Mesodermal cell (in vitro differentiated cells): Measurements from ENCODE around the gene TRIM9.
"Not testable (repeated sequence)": the region's sequence is repeated elsewhere in the genome, so short reads cannot be mapped to it uniquely, and the experiment has no call there.

Source experiments
- H3K27ac ChIP-seq: 2 replicates; pipeline ENCODE4 v1.7.0; 2013; ENCODE audit warnings: mild to moderate bottlenecking, low read depth, low read length, moderate library complexity; ENCODE audit not compliant: severe bottlenecking
- H3K36me3 ChIP-seq: 2 replicates; pipeline ENCODE4 v1.7.1; 2013; ENCODE audit warnings: mild to moderate bottlenecking, low read length, moderate library complexity; ENCODE audit not compliant: control insufficient read depth, insufficient read depth
- H3K4me1 ChIP-seq: one replicate; pipeline ENCODE4 v1.7.1; 2013; ENCODE audit warnings: mild to moderate bottlenecking, low read length; ENCODE audit not compliant: insufficient read depth, control insufficient read depth, poor library complexity, severe bottlenecking
- H3K4me3 ChIP-seq: 2 replicates; pipeline ENCODE4 v1.7.0; 2013; ENCODE audit warnings: low read length, control low read depth, mild to moderate bottlenecking; ENCODE audit not compliant: insufficient read depth, poor library complexity, severe bottlenecking; ENCODE audit errors: extremely low read depth
- H3K9me3 ChIP-seq: 2 replicates; pipeline ENCODE4 v1.7.1; 2013; ENCODE audit warnings: mild to moderate bottlenecking, low read length, moderate library complexity; ENCODE audit not compliant: control insufficient read depth
- WGBS, 2 experiments: methylation state at CpG; one replicate each; pipeline ENCODE4 v1.1.5; 2013; ENCODE audit warnings: missing lambda C conversion rate in 2 of 2; ENCODE audit not compliant: insufficient coverage in 2 of 2; 5-methylcytosine and 5-hydroxymethylcytosine counted together

TRIM9 gene

DNA sequence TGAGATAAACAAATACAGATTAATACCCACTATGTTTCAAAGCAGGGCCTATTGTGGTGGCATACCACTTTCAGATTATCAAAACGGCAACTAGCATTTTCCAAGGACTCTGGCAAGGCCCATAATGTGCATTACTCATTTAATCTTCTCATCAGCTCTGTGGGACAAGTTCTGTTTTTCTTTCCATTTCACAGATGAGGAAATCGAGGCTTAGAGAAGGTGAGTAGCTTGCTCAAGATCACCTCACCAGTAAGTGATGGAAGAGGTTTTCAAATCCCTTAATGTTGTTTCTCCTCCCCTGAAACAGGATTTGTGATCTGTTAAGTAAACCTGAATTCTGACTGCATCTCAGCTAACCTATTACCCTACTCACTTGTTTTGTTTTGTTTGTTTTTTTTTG is 146.7 kb downstream of the TRIM9 start:
- Histone ChIP-seq H3K4me3 (no peak overlapping the region), H3K9me3 (no peaks in the 10 kb centered on the region), H3K36me3 (no peaks in the 10 kb centered on the region), H3K27ac (no peak overlapping the region), H3K4me1 (no peaks in the 10 kb centered on the region)
- WGBS, 2 experiments: 17 to 29% methylated on average over 1 of the region's 2 CpGs

DNA sequence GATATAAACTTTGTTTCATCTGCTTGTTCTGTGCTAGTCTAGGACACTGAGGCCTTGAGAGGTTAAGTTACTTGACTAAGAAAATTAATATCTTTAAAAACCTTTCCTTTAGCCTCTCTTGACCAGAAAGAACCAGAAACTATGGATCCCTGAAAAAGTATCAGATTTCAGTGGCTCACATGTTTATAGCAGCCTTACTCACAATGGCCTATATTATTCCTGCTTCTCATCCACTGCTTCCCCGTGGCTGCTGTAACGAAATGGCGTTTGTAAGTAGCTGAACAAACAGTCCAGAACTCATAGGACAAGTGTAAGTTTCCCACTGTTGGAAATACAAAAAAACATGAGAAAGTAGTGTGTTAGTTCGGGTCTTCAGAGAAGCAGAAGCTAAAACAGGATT is 147.5 kb downstream of the TRIM9 start:
- no peaks in the 10 kb centered on the region for H3K4me1 ChIP-seq
- WGBS, 2 experiments: 77 to 82% methylated on average over 2 to 4 of the region's 4 CpGs
- H3K4me3 ChIP-seq: no peak overlapping the region
- no peaks in the 10 kb centered on the region for H3K36me3 ChIP-seq
- no peaks in the 10 kb centered on the region for H3K9me3 ChIP-seq
- H3K27ac ChIP-seq: no peak overlapping the region

DNA sequence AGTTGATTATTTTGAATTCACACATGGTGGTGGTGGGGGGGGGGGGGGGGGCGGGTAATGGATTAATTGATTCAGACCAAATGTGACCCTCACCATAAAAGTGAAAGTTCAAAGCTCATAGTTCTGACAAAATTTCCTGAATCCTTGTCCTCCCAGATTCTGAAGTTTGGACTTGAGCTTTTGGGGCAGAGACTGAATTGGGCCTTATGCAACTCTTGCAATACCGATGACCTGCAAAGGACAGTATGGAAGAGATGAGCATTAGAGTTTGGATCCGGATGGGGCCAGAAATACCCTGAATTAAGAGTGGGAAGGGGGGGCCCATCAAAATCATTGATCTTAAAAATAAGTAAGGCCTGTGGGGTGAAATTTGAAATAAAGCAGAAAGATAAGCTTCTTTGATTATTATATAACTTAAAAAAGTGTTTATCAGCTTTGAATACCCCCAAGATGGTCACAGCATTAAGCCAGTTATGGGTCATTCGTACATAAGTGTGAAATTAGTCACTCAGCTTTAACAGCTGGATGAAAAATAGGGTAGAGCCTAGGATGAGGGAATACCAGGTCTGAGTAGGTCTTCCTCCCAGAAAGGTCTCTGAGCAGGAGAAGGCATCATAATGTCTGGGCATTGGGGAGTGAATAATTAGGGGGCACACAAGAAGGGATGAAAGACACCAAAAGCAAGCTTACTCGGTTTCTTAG is 148.5 kb downstream of the TRIM9 start:
- Histone ChIP-seq H3K4me1 (no peaks in the 10 kb centered on the region), H3K27ac (no peak overlapping the region), H3K36me3 (no peaks in the 10 kb centered on the region), H3K4me3 (no peak overlapping the region), H3K9me3 (no peaks in the 10 kb centered on the region)
- whole genome bisulfite sequencing, 2 experiments: 92 to 94% methylated on average over 2 to 4 of the region's 5 CpGs

DNA sequence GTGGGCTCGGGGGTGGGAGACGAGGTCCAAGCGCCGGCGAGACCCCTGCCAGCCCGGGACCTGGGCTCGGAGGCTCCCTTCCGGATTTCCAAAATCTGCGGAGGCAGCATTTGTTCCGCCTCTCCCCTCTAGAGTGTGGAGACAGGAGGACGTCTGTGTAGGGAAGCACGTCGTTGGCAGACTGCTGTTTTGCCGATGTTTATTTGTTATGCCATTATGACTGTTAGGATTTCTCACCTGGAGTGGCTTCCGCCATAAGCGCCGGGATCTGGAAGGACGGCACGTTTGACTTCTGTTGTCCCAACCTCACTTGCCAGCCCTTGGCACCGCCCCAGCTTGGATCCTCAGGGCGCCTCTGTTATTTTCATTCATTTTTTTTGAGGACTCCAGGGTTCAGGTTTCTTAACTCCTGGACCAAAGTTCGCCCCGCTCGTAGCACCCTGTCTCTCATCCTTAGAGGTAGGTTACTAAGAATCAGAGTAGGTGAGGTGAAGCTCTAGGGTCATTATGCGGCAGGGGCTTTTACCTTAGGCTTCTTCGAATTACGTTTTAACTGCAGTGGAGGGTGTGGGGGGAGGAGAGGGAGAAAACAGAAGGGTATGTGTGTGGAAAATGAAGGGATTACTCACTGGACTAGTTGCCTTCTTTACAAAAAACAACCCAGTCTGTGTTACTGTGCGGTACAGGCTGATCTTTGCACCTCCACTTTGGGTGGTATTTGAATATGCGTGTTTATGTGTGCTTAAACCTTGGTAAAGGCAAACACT is 150.1 kb downstream of the TRIM9 start:
- Histone ChIP-seq H3K4me1 (no peaks in the 10 kb centered on the region), H3K9me3 (no peaks in the 10 kb centered on the region), H3K27ac (no peak overlapping the region), H3K4me3 (peak overlapping the region; percentile 59), H3K36me3 (no peaks in the 10 kb centered on the region)
- 8 to 9% methylated on average over 19 to 23 of the region's 29 CpGs for WGBS, 2 experiments

DNA sequence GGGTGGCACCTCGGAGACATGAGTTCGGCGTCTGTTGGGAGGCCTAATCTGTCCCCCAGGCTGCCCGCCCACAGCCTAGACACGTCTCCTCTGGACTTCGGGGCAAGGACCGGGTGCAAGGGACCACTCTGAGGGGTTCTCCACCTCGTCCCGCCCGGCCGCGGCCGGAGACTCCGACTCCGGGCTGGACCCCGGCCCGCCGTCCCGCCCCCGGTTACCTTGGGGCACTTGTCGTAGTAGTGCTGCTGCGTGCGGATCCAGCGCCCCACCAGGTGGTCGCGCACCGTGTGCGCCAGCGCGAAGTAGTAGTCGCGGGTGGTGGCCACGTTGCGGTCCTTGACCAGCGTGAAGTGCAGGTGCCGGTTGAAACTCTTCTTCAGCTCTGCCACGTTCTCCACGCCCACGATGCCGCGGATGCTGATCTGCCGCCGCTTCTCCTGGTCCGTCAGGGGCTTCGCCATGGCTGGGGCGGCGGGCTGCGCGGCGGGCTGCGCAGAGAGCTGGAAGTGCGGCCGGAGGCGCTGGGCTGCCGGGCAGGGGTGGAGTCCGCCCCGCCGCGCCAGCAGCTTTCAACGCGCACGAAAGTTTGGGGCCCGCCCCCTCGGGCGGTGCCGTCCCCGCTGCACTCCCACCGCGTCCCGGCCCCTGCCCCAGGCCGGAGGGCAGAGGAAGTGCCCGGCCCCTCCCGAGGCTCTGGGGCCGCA is 150.8 kb downstream of the TRIM9 start, which contains the start of gene PYGL:
TSS of gene PYGL (minus strand) at position 541 of the 704 bp plus-strand sequence. CDS start at position 461, 80 bp downstream.
- no peaks in the 10 kb centered on the region for H3K4me1 ChIP-seq
- H3K27ac ChIP-seq: peak within 1 kb of the TSS; percentile 36
- WGBS, 2 experiments: 0% methylated on average over 52 to 59 of the region's 74 CpGs
- peak within 1 kb of the TSS; percentile 59 for H3K4me3 ChIP-seq
- no peaks in the 10 kb centered on the region for H3K9me3 ChIP-seq
- H3K36me3 ChIP-seq: no peaks in the 10 kb centered on the region

DNA sequence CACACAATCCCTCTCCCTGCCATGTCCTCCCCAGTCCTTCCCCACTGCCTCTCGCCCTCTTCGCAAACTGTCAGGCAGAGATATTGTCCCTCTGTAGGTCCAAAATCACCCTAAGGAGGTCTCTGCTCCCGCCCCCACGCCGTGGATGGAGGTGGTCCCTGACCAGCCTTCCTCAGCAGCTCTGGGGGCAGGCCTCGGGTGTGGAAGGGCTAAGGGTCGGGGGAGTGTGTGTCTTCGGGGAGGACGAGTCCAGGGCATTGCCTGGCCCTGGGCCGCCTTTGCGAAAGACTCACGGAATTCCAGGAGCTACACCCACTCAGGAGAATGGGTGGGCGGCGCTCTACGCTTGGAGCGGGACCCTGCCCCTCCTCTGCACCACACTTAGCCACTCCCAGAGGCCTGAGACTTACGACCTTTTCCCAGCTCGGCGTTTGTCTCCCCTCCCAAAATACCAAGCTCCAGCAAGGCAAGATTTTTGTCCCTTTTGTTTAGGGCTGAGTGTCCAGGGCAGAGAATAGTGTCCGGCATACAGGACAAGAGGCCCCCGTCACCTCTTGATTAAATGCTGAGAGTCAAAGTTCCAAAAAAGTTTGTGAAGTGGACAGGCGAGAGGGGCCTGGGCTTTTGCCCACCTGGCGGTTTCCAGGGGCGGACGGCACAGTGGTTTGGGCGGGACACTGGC is 151.5 kb downstream of the TRIM9 start:
- 6 to 9% methylated on average over 17 to 22 of the region's 26 CpGs for WGBS, 2 experiments
- Histone ChIP-seq H3K4me3 (peak overlapping the region; percentile 59), H3K9me3 (no peaks in the 10 kb centered on the region), H3K4me1 (no peaks in the 10 kb centered on the region), H3K27ac (peak overlapping the region; percentile 36), H3K36me3 (no peaks in the 10 kb centered on the region)

DNA sequence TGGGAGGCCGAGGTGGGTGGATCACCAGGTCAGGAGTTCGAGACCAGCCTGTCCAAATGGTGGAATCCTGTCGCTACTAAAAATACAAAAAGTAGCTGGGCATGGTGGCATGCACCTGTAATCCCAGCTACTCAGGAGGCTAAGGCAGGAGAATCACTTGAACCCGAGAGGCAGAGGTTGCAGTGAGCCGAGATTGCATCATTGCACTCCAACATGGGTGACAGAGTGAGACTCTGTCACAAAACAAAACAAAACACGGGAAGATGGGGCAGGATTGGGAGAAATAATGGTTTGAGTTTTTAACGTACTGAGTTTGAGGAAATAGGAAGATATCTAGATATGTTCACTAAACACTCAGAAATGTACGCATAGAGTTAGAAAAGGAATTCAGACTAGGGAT is 153.3 kb downstream of the TRIM9 start:
- WGBS, 2 experiments: 91 to 96% methylated on average over 6 to 8 of the region's 8 CpGs
- not testable (repeated sequence) for H3K4me3 ChIP-seq, H3K36me3 ChIP-seq, H3K27ac ChIP-seq, H3K9me3 ChIP-seq, H3K4me1 ChIP-seq

DNA sequence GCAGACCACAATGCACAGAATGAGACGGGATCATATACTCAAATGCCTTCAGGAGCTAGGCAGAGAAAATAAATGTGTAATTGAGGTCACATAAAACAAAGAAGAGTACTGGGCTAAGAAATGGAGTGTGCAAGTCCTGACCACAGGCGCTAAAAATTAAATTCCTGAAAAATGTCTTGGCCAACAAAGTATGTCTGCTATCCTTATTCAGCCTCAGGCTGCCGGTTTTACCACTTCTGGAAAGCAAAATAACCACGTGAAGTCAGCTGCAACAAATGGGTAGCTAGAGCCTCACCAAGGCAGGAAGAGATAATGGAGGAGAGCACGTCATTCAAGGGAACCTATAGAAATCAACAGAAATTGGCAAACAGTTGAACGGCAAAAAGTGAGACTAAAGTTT is 153.8 kb downstream of the TRIM9 start:
- WGBS, 2 experiments: 84 to 85% methylated on average over 5 to 6 of the region's 6 CpGs
- no peak overlapping the region for H3K27ac ChIP-seq

DNA sequence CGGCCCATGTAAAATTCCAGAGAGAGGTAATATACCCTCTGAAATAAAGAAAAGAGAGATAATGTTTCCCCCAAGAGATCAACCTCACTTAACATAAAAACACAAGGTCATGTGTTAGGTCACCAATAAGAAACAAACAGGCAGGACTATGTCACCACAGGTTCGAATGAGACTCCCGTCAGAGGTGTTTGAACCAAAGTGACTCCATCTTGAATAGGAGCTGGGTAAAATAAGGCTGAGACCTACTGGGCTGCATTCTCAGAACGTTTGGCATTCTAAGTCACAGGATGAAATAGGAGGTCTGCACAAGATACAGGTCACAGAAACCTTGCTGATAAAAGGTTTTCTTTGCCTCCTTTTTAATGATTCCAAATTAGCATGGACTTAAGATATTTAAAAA is 157.1 kb downstream of the TRIM9 start:
- H3K4me3 ChIP-seq: no peak overlapping the region
- WGBS, 2 experiments: 88 to 97% methylated on average over 3 to 4 of the region's 4 CpGs
- peaks cover 5% of the 10 kb centered on the region for H3K4me1 ChIP-seq
- H3K9me3 ChIP-seq: no peaks in the 10 kb centered on the region
- no peaks in the 10 kb centered on the region for H3K36me3 ChIP-seq
- no peak overlapping the region for H3K27ac ChIP-seq

More for the DNA sequence above, 153.8 kb downstream of the TRIM9 start:
- H3K9me3 ChIP-seq: no peaks in the 10 kb centered on the region
- H3K36me3 ChIP-seq: no peaks in the 10 kb centered on the region
- peaks cover 5% of the 10 kb centered on the region for H3K4me1 ChIP-seq
- no peak overlapping the region for H3K4me3 ChIP-seq

DNA sequence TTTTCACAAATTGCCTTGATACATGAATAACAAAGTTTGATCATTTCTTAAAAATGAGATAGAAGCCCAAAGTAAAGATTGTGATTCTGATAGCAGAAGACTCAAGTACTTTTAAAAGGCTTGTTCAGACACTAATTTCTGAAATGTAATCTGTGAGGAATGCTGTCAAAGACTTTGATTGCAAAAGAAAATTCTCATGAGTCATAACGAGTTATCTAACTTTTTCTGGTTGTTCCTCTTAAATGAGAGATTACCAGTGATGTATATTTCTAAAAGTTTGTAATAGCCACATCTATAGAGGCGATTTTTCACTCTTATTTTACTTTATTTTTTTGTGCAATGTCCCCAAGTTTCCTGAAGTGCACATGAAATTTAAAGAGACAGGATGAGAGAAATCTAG is 157.6 kb downstream of the TRIM9 start:
- no peaks in the 10 kb centered on the region for H3K36me3 ChIP-seq
- H3K27ac ChIP-seq: no peak overlapping the region
- H3K9me3 ChIP-seq: no peaks in the 10 kb centered on the region
- peaks cover 5% of the 10 kb centered on the region for H3K4me1 ChIP-seq
- no CpG with 5 or more reads among the region's 2 CpGs for WGBS, 2 experiments
- H3K4me3 ChIP-seq: no peak overlapping the region
